Left ventricle myocardium inferior (tissue), 1 donor: ENCODE measurements around the gene AGAP1. TPM values are rescaled to one million over a fixed set of nuclear protein-coding genes. Genes with fewer than 3 reads are reported as not detected.
A peak's percentile ranks its signal among the peaks of the same experiment; 100 is the strongest.

Experiments
- DNase-seq: peaks from one replicate; pipeline ENCODE4 v3.0.0-alpha.2; 2020
- H3K27ac ChIP-seq: fragments of 200-600 bp; replicated peaks from 2 replicates; pipeline ENCODE4 v1.8.0; 2021
- H3K27me3 ChIP-seq: fragments of 200-600 bp; 2 replicates; pipeline ENCODE4 v1.8.0; 2021; ENCODE audit warnings: low read depth
- H3K36me3 ChIP-seq: fragments of 200-600 bp; 2 replicates; pipeline ENCODE4 v1.8.0; 2021
- H3K4me1 ChIP-seq: fragments of 200-600 bp; 2 replicates; pipeline ENCODE4 v1.8.0; 2021
- H3K4me3 ChIP-seq: fragments of 200-600 bp; 2 replicates; pipeline ENCODE4 v1.8.0; 2021; ENCODE audit warnings: mild to moderate bottlenecking, moderate library complexity
- H3K9me3 ChIP-seq: fragments of 200-600 bp; replicated peaks from 2 replicates; pipeline ENCODE4 v1.8.0; 2021
- intact Hi-C: fragments of 100-400 bp; cut with micrococcal nuclease; formaldehyde crosslinking; loops from one replicate; pipeline ENCODE4 v1.11.0; 2022
- total RNA-seq: library from RNA; stranded (reverse); fragmentation: NEBNext Ultra II Directional; extraction: Animal tissue kit (Norgen Biotek cat#: 25700); gene quantifications from one replicate; pipeline ENCODE4 v1.2.1, GENCODE V29; 2021
- TF ChIP-seq, protein P1 (sequence below): fragments of 200-600 bp; IDR thresholded peaks from 2 replicates; pipeline ENCODE4 v1.8.0; 2021; ENCODE audit warnings: antibody characterized with exemption, mild to moderate bottlenecking, borderline replicate concordance
- donor health status: DM: no; HTN: yes; CAD: no; lungs with severe emphysema.

The AGAP1 gene
- total RNA-seq, 1 donor from 2014 or later, result 18.1 TPM

DNA sequence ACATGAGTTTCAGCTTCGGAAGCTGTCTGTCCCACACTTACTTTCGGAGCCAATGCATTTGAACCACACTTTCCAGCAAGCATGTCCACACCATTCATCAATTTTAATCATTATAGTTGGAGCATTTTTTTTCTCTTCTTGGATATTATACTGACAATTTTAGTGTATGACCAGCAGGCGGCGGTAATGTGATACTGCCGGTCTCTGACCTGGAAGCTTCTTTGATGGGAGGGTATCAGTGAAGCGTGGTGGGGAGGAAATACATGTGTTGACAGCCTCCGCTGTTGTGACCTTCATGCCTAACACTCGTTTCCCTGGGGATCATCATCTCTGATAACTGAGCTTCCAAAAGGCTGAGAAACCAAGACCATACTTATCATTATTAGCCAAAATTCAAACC, 442.6 kb downstream of the AGAP1 start:
- Histone ChIP-seq H3K4me1 (no peaks in the 10 kb centered on the region), H3K4me3 (no peak overlapping the region), H3K9me3 (peaks cover 11% of the 10 kb centered on the region), H3K27me3 (no peaks in the 10 kb centered on the region), H3K27ac (no peak overlapping the region), H3K36me3 (peaks cover 31% of the 10 kb centered on the region)
- DNase-seq, result no peak
- TF ChIP-seq, protein P1, sequence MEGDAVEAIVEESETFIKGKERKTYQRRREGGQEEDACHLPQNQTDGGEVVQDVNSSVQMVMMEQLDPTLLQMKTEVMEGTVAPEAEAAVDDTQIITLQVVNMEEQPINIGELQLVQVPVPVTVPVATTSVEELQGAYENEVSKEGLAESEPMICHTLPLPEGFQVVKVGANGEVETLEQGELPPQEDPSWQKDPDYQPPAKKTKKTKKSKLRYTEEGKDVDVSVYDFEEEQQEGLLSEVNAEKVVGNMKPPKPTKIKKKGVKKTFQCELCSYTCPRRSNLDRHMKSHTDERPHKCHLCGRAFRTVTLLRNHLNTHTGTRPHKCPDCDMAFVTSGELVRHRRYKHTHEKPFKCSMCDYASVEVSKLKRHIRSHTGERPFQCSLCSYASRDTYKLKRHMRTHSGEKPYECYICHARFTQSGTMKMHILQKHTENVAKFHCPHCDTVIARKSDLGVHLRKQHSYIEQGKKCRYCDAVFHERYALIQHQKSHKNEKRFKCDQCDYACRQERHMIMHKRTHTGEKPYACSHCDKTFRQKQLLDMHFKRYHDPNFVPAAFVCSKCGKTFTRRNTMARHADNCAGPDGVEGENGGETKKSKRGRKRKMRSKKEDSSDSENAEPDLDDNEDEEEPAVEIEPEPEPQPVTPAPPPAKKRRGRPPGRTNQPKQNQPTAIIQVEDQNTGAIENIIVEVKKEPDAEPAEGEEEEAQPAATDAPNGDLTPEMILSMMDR, result peak; percentile 25
- intact Hi-C loops, result no loop called here

DNA sequence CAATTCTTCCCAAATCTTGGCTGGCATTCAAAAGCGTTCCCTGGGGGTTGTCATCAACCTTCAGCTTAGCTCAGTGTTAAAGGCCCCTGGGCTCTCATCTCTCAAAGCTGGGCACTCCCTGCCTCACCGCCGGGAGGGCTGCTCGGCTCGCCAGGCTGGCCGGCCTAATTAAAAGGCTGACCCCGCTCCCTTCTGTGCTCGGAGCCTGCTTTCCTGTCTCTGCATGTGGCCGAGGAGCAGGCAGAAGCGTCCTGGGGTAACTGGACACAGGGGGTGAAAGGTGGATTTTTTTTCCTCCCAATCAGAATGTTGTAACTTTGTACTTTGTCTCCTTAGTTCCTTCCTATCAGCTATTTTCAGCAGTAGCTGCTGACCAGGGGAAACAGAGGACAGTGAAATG, 443.2 kb downstream of the AGAP1 start:
- Histone ChIP-seq H3K4me3 (no peak overlapping the region), H3K4me1 (no peaks in the 10 kb centered on the region), H3K9me3 (peaks cover 11% of the 10 kb centered on the region), H3K27me3 (no peaks in the 10 kb centered on the region), H3K36me3 (peaks cover 25% of the 10 kb centered on the region), H3K27ac (no peak overlapping the region)
- TF ChIP-seq, protein P1, result no peak
- intact Hi-C loops, result no loop called here
- no peak for DNase-seq

DNA sequence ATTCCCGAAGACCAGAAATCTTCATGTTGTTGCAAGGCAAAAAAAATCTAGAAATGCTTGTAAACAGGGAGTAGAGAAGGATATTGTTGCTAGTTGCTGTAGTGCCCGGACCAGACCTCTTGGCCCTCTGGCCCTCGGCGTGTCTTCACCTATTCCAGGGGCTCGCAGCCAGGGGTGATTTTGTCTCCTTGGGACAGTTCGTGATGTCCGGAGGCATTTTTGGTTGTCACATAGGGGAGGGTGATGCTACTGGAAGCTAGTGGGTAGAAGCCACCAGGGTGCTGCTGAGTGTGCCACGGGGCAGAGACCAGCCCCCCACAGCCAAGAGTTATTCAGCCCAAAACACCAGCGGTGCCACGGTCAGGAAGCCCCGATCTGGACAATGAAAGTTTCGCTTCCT, 443.7 kb downstream of the AGAP1 start:
- peaks cover 21% of the 10 kb centered on the region for H3K36me3 ChIP-seq
- H3K9me3 ChIP-seq, result peaks cover 11% of the 10 kb centered on the region
- TF ChIP-seq, protein P1, result no peak

DNA sequence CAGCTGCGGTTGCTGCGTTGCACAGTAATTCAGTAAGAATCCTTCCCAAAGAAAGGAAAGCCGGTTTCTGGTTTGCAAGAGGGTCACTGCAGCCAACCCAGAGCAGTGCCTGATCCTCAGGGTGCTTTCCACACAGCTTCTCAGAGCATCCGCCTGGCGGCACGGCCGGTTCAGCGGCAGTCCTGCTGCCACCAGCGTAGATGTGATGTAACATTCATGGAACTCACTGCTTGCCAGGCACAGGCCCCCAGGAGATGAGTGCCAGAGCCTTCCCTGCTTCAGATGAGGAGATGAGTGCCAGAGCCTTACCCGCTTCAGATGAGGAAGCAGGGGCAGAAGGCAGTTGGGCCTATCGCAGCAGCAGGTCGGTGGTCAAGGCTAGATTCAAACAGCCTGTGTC, 444.1 kb downstream of the AGAP1 start:
- Histone ChIP-seq H3K36me3 (peaks cover 19% of the 10 kb centered on the region), H3K9me3 (peaks cover 11% of the 10 kb centered on the region), H3K4me3 (no peak overlapping the region), H3K27me3 (no peaks in the 10 kb centered on the region), H3K4me1 (no peaks in the 10 kb centered on the region), H3K27ac (no peak overlapping the region)
- TF ChIP-seq, protein P1, result no peak
- no peak for DNase-seq
- intact Hi-C loops, result no loop called here

More for the DNA sequence above, 443.7 kb downstream of the AGAP1 start:
- Histone ChIP-seq H3K27me3 (no peaks in the 10 kb centered on the region), H3K4me3 (no peak overlapping the region), H3K4me1 (no peaks in the 10 kb centered on the region), H3K27ac (no peak overlapping the region)
- no peak for DNase-seq
- intact Hi-C loops, result no loop called here

DNA sequence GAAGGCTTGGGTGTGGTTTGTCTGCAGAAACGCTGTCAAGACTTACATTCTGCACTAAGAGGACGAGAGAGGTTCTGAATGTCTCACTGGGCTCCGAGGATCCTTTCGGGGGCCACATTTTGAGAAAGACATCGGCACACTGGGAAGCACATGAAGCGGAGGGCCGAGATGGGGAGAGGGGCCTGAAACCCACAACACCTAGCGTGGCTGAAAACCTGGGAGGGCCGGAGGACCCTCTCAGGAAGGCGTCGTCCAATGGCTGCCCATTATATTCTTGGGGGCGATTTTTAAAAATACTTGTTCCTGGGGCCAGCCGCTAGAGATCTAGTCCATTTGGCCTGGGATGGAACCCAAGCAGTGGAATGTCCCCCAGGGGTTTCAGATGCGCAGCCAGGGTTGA, 444.8 kb downstream of the AGAP1 start:
- Histone ChIP-seq H3K27ac (no peak overlapping the region), H3K36me3 (peaks cover 18% of the 10 kb centered on the region), H3K9me3 (peaks cover 11% of the 10 kb centered on the region), H3K27me3 (no peaks in the 10 kb centered on the region), H3K4me3 (no peak overlapping the region), H3K4me1 (no peaks in the 10 kb centered on the region)
- intact Hi-C loops, result no loop called here
- no peak for DNase-seq
- TF ChIP-seq, protein P1, result no peak

DNA sequence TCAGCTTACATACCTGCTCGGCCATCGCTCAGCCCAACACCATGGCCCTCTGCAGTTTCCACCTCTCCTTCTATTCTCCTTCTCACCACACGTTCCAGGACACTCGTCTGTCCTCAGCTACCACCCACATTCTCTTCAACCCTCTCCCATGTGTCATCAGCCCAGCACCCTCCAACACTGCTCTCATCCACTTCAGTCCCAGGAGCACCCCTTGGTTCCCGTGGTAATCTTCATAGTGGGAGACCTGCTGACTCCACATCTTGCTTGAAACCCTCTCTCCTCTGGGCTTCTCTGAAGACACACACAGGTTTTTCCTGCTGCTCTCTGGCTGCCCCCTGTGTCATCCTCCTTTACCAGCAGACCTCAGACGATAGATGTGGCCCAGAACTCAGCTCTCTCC, 445.6 kb downstream of the AGAP1 start:
- Histone ChIP-seq H3K4me3 (no peak overlapping the region), H3K4me1 (no peaks in the 10 kb centered on the region), H3K9me3 (peaks cover 11% of the 10 kb centered on the region), H3K27me3 (no peaks in the 10 kb centered on the region), H3K27ac (no peak overlapping the region), H3K36me3 (peaks cover 10% of the 10 kb centered on the region)
- TF ChIP-seq, protein P1, result no peak
- intact Hi-C loops, result no loop called here
- DNase-seq, result no peak
